A549 treated with ZK216348 at 1 μM for 4 hours (cell line): Measurements from ENCODE around the gene ZNF438. TPM values are rescaled to one million over a fixed set of nuclear protein-coding genes. Genes with fewer than 3 reads are reported as not detected.

Experiments used
- total RNA-seq: library from RNA; stranded (reverse); fragments of 200-300 nt; extraction: Qiagen RNA extraction; gene quantifications from 5 replicates; pipeline ENCODE4 v1.2.3, GENCODE V29; 2022; ENCODE audit warnings: low read depth

Gene ZNF438
- total RNA-seq, result 1.5 to 2.3 TPM (median 1.6 TPM) in 5 replicates

GRCh38 chr10:31031558-31032257 lies at the start of gene ZNF438:
Gene ZNF438 (minus strand): TSS chr10:31031865. CDS start chr10:30877034, 154,831 bp downstream.

